ENCODE measurements around the gene B4GALNT3.

Gene B4GALNT3

GRCh38 chr12:532908-533565, 73.3 kb downstream of the B4GALNT3 start:
- TF ChIP-seq CTCF (IDR thresholded peaks at IDR 0.05; ENCODE audit: low read depth, low read length) = no peak

GRCh38 chr12:533718-534117, 74.0 kb downstream of the B4GALNT3 start:
- TF ChIP-seq CTCF (IDR thresholded peaks at IDR 0.05; ENCODE audit: low read depth, low read length) = no peak

More at GRCh38 chr12:532908-533565, 73.3 kb downstream of the B4GALNT3 start:
- no peak for DNase-seq (ENCODE audit: extremely low read depth, low read depth)

GRCh38 chr12:534216-534615, 74.5 kb downstream of the B4GALNT3 start:
- no peak for DNase-seq (ENCODE audit: extremely low read depth, low read depth)
- no peak for TF ChIP-seq CTCF (IDR thresholded peaks at IDR 0.05; ENCODE audit: low read depth, low read length)

More at GRCh38 chr12:533718-534117, 74.0 kb downstream of the B4GALNT3 start:
- no peak for DNase-seq (ENCODE audit: extremely low read depth, low read depth)

GRCh38 chr12:535396-535795, 75.7 kb downstream of the B4GALNT3 start:
- no peak for DNase-seq (ENCODE audit: extremely low read depth, low read depth)

GRCh38 chr12:536751-537245, 77.1 kb downstream of the B4GALNT3 start:
- TF ChIP-seq CTCF (IDR thresholded peaks at IDR 0.05; ENCODE audit: low read depth, low read length) = no peak
- no peak for DNase-seq (ENCODE audit: extremely low read depth, low read depth)

More at GRCh38 chr12:535396-535795, 75.7 kb downstream of the B4GALNT3 start:
- no peak for TF ChIP-seq CTCF (IDR thresholded peaks at IDR 0.05; ENCODE audit: low read depth, low read length)

- TF ChIP-seq CTCF (IDR thresholded peaks at IDR 0.05; ENCODE audit: low read depth, low read length) = no peak
- DNase-seq (ENCODE audit: extremely low read depth, low read depth) = no peak
Observed at GRCh38 chr12:537772-538171, 78.0 kb downstream of the B4GALNT3 start.

- DNase-seq (ENCODE audit: extremely low read depth, low read depth) = no peak
- no peak for TF ChIP-seq CTCF (IDR thresholded peaks at IDR 0.05; ENCODE audit: low read depth, low read length)
Observed at GRCh38 chr12:538731-539539, 79.2 kb downstream of the B4GALNT3 start.

Data from AG09319 (cell line).